IPS-NIHi7 (cell line): ENCODE measurements around the gene CRIM1.
A peak's percentile ranks its signal among the peaks of the same experiment; 100 is the strongest.

Experiments used
- DNase-seq: peaks from one replicate; pipeline ENCODE4 v3.0.0; 2012; ENCODE audit warnings: mixed read lengths; ENCODE audit errors: extremely low spot score

CRIM1 gene

GRCh38 chr2:36423619-36424120, 68.1 kb downstream of the CRIM1 start:
- no peak for DNase-seq

GRCh38 chr2:36425608-36426355, 70.2 kb downstream of the CRIM1 start:
- no peak for DNase-seq

GRCh38 chr2:36427790-36428243, 72.2 kb downstream of the CRIM1 start:
- peak; percentile 41 for DNase-seq

GRCh38 chr2:36430549-36430948, 75.0 kb downstream of the CRIM1 start:
- no peak for DNase-seq

GRCh38 chr2:36432479-36432878, 76.9 kb downstream of the CRIM1 start:
- DNase-seq: no peak

- no peak for DNase-seq
Observed at GRCh38 chr2:36433311-36434217, 78.0 kb downstream of the CRIM1 start.

- no peak for DNase-seq
Observed at GRCh38 chr2:36438449-36438977, 82.9 kb downstream of the CRIM1 start.

GRCh38 chr2:36439084-36439483, 83.5 kb downstream of the CRIM1 start:
- no peak for DNase-seq

- DNase-seq: no peak
Observed at GRCh38 chr2:36441065-36441625, 85.6 kb downstream of the CRIM1 start.

GRCh38 chr2:36441816-36442215, 86.2 kb downstream of the CRIM1 start:
- no peak for DNase-seq

GRCh38 chr2:36444216-36444936, 88.8 kb downstream of the CRIM1 start:
- DNase-seq: no peak

GRCh38 chr2:36445185-36445866, 89.7 kb downstream of the CRIM1 start:
- DNase-seq: no peak

GRCh38 chr2:36446294-36446693, 90.7 kb downstream of the CRIM1 start:
- DNase-seq: no peak

GRCh38 chr2:36449213-36449612, 93.6 kb downstream of the CRIM1 start:
- no peak for DNase-seq

- no peak for DNase-seq
Observed at GRCh38 chr2:36449943-36450392, 94.4 kb downstream of the CRIM1 start.

- no peak for DNase-seq
Observed at GRCh38 chr2:36450466-36451196, 95.1 kb downstream of the CRIM1 start.

GRCh38 chr2:36451512-36451911, 95.9 kb downstream of the CRIM1 start:
- no peak for DNase-seq

- DNase-seq: no peak
Observed at GRCh38 chr2:36452260-36452659, 96.7 kb downstream of the CRIM1 start.

GRCh38 chr2:36453652-36454051, 98.1 kb downstream of the CRIM1 start:
- DNase-seq: no peak

GRCh38 chr2:36455011-36455410, 99.4 kb downstream of the CRIM1 start:
- DNase-seq: no peak
